ENCODE measurements around the gene TRMT61B.
A peak's percentile ranks its signal among the peaks of the same experiment; 100 is the strongest.

TRMT61B gene

DNA sequence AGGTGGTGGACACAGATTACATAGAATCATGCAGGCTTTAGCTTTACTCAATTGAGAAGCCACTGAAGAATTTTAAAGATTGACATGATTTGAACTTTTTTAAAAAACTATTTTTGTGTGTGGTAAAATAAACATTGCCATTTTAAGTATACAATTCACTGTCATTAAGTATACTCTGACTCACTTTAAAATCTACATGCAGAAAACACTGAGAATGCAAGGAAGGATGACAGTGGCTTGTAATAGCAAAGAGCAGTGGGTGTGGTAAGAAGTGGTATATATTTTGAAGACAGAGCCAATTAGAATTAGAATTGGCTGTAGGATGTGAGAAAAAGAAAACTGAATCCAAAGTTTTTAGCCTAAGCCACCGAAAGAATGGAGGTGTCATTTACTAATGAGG lies 14.9 kb downstream of the TRMT61B start:
- no peak for TF ChIP-seq CTCF (IDR thresholded peaks at IDR 0.05; ENCODE audit: unreplicated experiment in 3 of 3)
- Mint-ChIP-seq H3K4me3 (no peak overlapping the region), H3K36me3 (ENCODE audit: low read depth) (peaks cover 29% of the 10 kb centered on the region), H3K27ac (no peak overlapping the region), H3K9me3 (no peaks in the 10 kb centered on the region), H3K27me3 (ENCODE audit: low read depth) (no peaks in the 10 kb centered on the region), H3K4me1 (no peaks in the 10 kb centered on the region)

- Mint-ChIP-seq H3K36me3 (ENCODE audit: low read depth) (peaks cover 11% of the 10 kb centered on the region), H3K27ac (peak overlapping the region in 1 of 3 experiments; percentile 42), H3K4me3 (no peak overlapping the region), H3K9me3 (no peaks in the 10 kb centered on the region), H3K4me1 (no peaks in the 10 kb centered on the region), H3K27me3 (ENCODE audit: low read depth) (no peaks in the 10 kb centered on the region)
- no peak for TF ChIP-seq CTCF (IDR thresholded peaks at IDR 0.05; ENCODE audit: unreplicated experiment in 3 of 3)
Measured at GRCh38 chr2:28842042-28842441, 28.1 kb downstream of the TRMT61B start.

DNA sequence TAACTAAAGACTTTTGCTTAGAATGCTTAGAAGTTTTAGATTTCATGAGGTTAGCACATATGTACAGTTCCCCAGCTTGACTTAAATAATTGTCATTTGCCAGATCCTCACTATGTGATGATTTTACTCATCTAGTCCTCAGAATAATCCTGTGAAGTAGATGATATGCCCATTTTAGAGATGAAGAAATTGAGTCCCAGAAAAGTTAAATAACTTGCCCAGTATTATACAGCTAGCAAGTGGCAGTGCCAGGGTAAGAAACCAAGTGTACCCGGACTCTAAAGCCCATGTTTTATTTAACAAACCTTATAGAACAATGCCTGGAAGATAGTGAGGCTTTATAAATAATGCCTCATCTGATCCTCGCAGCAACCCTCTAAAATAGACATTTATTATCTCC lies 31.1 kb downstream of the TRMT61B start:
- TF ChIP-seq CTCF (IDR thresholded peaks at IDR 0.05; ENCODE audit: unreplicated experiment in 3 of 3): no peak
- H3K27ac Mint-ChIP-seq: no peak overlapping the region
- H3K4me3 Mint-ChIP-seq: no peak overlapping the region
- no peaks in the 10 kb centered on the region for H3K9me3 Mint-ChIP-seq
- H3K27me3 Mint-ChIP-seq (ENCODE audit: low read depth): no peaks in the 10 kb centered on the region
- no peaks in the 10 kb centered on the region for H3K36me3 Mint-ChIP-seq (ENCODE audit: low read depth)
- H3K4me1 Mint-ChIP-seq: peaks cover 4% of the 10 kb centered on the region

GRCh38 chr2:28835781-28836180 lies 34.3 kb downstream of the TRMT61B start:
- no peaks in the 10 kb centered on the region for H3K9me3 Mint-ChIP-seq
- H3K4me1 Mint-ChIP-seq: peaks cover 4% of the 10 kb centered on the region
- TF ChIP-seq CTCF (IDR thresholded peaks at IDR 0.05; ENCODE audit: unreplicated experiment in 3 of 3): no peak
- no peaks in the 10 kb centered on the region for H3K36me3 Mint-ChIP-seq (ENCODE audit: low read depth)
- no peaks in the 10 kb centered on the region for H3K27me3 Mint-ChIP-seq (ENCODE audit: low read depth)
- H3K27ac Mint-ChIP-seq: no peak overlapping the region
- no peak overlapping the region for H3K4me3 Mint-ChIP-seq

- Mint-ChIP-seq H3K27ac (no peak overlapping the region), H3K9me3 (no peaks in the 10 kb centered on the region), H3K4me3 (no peak overlapping the region), H3K36me3 (ENCODE audit: low read depth) (no peaks in the 10 kb centered on the region), H3K27me3 (ENCODE audit: low read depth) (no peaks in the 10 kb centered on the region), H3K4me1 (peaks cover 4% of the 10 kb centered on the region)
- TF ChIP-seq CTCF (IDR thresholded peaks at IDR 0.05; ENCODE audit: unreplicated experiment in 3 of 3): no peak
Measured at GRCh38 chr2:28833740-28834470, 36.2 kb downstream of the TRMT61B start.

- Mint-ChIP-seq H3K36me3 (ENCODE audit: low read depth) (no peaks in the 10 kb centered on the region), H3K4me1 (no peaks in the 10 kb centered on the region), H3K27ac (no peak overlapping the region), H3K9me3 (no peaks in the 10 kb centered on the region), H3K27me3 (ENCODE audit: low read depth) (no peaks in the 10 kb centered on the region), H3K4me3 (no peak overlapping the region)
- no peak for TF ChIP-seq CTCF (IDR thresholded peaks at IDR 0.05; ENCODE audit: unreplicated experiment in 3 of 3)
Measured at GRCh38 chr2:28828382-28828781, 41.7 kb downstream of the TRMT61B start.

Measured in nephron (organoid).